GM23248 (cell line): ENCODE data around the gene AKIRIN2.

Experiments
- EZH2 ChIP-seq: fragments of 200-600 bp; sonication (generic); IDR thresholded peaks from 2 replicates; pipeline ENCODE4 v1.6.1; 2018; ENCODE audit warnings: antibody characterized with exemption, mild to moderate bottlenecking; ENCODE audit not compliant: insufficient read depth, poor library complexity, severe bottlenecking
- EZH2phosphoT487 ChIP-seq: fragments of 200-600 bp; sonication (generic); IDR thresholded peaks from 2 replicates; pipeline ENCODE4 v1.6.1; 2018; ENCODE audit warnings: antibody characterized with exemption, moderate library complexity, mild to moderate bottlenecking, low read depth; ENCODE audit not compliant: insufficient read depth

DNA sequence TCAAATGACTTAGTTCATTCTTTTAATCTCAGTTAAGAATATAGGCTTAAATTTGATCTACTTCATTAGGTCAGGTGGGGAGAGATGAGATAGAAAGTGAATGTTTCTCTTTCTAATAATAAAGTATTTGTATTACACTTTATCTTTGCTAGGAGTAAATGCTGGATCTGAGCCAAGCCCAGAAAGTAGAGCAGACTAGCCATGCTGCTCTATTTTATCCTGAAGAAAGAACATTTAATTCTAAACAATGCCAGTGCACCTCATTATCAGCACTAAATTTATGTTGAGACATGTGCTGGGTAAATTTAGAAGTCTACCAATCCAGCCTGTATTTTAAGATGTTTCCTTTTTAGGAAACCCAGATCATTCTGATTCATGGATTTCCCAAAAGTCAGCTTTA lies 43.5 kb downstream of the AKIRIN2 start:
- no peak for TF ChIP-seq EZH2
- TF ChIP-seq EZH2phosphoT487, result no peak
